Bronchial epithelial cell (primary cell): Measurements from ENCODE around the gene RAB27B. TPM values are rescaled to one million over a fixed set of nuclear protein-coding genes. Genes with fewer than 3 reads are reported as not detected.

ENCODE experiments used
- DNase-seq: peaks from one replicate; pipeline ENCODE4 v3.0.0-alpha.2; 2010; ENCODE audit warnings: low read depth
- FAIRE-seq: peaks from 2 replicates; lab custom pipeline; 2011; peaks lifted over from hg19 to GRCh38; lab: Jason Lieb, UNC
- H3K27me3 ChIP-seq: 2 replicates; pipeline ENCODE4 v1.5.1; 2011; ENCODE audit warnings: low read length; ENCODE audit not compliant: control insufficient read depth, insufficient read depth
- H3K36me3 ChIP-seq: 2 replicates; pipeline ENCODE4 v1.5.1; 2011; ENCODE audit warnings: low read length; ENCODE audit not compliant: control insufficient read depth, insufficient read depth
- H3K4me3 ChIP-seq: 2 replicates; pipeline ENCODE4 v1.5.1; 2011; ENCODE audit warnings: mild to moderate bottlenecking, low read depth, low read length, control low read depth
- total RNA-seq: library from RNA; depleted of rRNA; stranded (reverse); fragments of >200 nt; gene quantifications from 2 replicates; pipeline ENCODE4 v1.2.1, GENCODE V29; 2014
- TF ChIP-seq, protein P1 (sequence below): IDR thresholded peaks from 2 replicates; pipeline ENCODE4 v1.5.1; 2011; ENCODE audit warnings: mild to moderate bottlenecking, moderate library complexity, low read length, control low read depth, inconsistent platforms; ENCODE audit not compliant: insufficient read depth, severe bottlenecking

Gene RAB27B
- total RNA-seq, 1 donor from 2014 or later: 72.7 TPM

DNA sequence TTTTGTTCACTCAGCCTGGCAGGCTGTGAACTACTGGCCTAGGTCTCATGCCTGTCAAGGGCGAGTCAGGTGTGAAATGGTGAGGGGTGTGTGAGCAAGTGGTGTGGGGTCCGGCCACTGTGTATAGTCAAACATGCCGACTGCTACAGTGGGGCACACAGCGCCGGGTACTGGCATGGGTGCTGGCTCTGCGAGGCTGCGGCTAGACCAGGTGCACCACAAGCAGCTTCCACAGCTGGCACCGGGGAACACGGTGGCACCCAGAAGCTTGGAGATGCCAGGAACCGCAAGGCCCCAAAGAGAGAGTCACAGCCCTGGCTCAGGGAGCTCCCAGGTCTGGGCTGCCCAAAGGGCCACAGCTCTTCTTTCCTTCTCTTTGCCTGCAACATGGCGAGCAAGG, 81.3 kb downstream of the RAB27B start:
- TF ChIP-seq, protein P1, sequence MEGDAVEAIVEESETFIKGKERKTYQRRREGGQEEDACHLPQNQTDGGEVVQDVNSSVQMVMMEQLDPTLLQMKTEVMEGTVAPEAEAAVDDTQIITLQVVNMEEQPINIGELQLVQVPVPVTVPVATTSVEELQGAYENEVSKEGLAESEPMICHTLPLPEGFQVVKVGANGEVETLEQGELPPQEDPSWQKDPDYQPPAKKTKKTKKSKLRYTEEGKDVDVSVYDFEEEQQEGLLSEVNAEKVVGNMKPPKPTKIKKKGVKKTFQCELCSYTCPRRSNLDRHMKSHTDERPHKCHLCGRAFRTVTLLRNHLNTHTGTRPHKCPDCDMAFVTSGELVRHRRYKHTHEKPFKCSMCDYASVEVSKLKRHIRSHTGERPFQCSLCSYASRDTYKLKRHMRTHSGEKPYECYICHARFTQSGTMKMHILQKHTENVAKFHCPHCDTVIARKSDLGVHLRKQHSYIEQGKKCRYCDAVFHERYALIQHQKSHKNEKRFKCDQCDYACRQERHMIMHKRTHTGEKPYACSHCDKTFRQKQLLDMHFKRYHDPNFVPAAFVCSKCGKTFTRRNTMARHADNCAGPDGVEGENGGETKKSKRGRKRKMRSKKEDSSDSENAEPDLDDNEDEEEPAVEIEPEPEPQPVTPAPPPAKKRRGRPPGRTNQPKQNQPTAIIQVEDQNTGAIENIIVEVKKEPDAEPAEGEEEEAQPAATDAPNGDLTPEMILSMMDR: no peak

DNA sequence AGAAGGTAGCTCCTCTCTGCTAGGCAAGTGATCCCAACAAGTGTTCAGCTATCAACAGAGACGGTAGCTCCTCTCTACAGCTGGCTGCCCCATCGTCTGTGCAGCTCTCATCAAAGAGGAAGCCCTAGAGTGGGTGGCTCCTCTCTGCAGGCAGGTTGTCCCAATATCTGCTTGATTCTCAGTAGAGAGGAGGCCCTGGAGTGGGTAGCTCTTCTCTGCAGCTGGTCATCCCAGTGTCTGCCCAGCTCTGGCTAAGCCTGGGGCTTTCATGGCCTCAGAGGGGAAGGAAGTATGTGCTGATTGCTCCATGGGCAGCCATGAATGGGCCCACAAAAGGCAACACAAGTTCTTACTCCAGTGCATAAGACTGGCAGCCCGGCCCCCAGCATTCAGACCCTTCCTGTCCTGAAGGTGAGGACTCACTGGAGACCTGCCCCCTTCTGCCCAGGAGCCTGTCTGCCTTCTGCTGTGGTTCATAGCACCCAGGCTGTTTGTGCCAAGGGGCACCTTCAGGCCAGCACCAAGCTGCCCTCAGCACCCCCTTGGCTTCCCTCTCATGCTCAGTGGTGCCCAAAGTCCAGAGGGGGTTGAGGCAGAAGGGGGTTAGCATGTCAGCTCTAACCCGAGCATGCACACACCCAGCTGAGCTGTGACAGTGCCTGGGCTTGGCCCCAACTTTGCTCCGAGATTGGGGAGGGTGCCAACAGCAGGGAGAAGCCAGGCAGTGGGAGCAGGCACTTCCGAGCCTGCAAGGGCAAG, 82.1 kb downstream of the RAB27B start:
- FAIRE-seq (no peak), DNase-seq (no peak)
- Histone ChIP-seq H3K36me3 (no peaks in the 10 kb centered on the region), H3K4me3 (no peak overlapping the region), H3K27me3 (no peaks in the 10 kb centered on the region)
- TF ChIP-seq, protein P1: no peak

More for the DNA sequence above, 81.3 kb downstream of the RAB27B start:
- FAIRE-seq (no peak), DNase-seq (no peak)
- Histone ChIP-seq H3K27me3 (no peaks in the 10 kb centered on the region), H3K36me3 (no peaks in the 10 kb centered on the region), H3K4me3 (no peak overlapping the region)

DNA sequence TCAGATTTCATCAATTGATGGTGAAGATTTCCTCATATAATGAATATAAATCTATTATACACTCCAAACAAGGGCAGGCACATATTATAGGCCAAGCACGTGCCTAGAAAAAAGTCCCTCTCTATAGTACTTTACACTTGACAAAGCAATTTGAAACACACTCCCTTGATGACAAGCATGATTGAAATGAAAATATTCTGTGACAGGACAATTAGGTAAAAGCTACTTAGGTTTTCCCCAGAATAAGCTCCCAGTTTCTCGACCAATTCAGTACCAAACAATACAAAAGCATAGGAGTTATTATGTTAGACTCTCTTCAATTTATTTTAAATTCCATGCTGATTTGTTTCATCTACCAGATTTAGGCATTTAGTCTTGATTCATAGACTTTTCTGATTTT, 83.3 kb downstream of the RAB27B start:
- no peak for FAIRE-seq
- H3K27me3 ChIP-seq: no peaks in the 10 kb centered on the region
- no peak overlapping the region for H3K4me3 ChIP-seq
- TF ChIP-seq, protein P1: no peak
- H3K36me3 ChIP-seq: no peaks in the 10 kb centered on the region
- DNase-seq: no peak

DNA sequence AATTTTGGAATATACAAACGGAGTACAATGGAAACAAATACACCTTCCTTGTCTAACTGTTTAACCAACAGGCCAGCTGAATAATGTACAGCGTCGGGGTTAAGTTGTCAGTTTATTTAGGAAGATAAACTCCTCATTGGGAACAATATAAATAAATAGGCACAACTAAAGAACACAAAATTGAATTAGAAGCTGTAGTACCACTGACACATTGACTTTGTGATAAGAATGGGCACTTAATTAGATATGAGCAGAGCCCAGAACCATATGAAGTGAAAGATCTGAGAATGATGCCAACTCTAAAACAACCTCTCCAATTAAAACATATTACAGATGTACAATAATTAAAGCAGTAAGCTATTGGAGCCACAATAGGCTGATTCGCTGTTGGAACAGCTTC, 86.5 kb downstream of the RAB27B start:
- no peak for FAIRE-seq
- H3K27me3 ChIP-seq: no peaks in the 10 kb centered on the region
- no peak overlapping the region for H3K4me3 ChIP-seq
- no peaks in the 10 kb centered on the region for H3K36me3 ChIP-seq
- no peak for DNase-seq
- TF ChIP-seq, protein P1: no peak

DNA sequence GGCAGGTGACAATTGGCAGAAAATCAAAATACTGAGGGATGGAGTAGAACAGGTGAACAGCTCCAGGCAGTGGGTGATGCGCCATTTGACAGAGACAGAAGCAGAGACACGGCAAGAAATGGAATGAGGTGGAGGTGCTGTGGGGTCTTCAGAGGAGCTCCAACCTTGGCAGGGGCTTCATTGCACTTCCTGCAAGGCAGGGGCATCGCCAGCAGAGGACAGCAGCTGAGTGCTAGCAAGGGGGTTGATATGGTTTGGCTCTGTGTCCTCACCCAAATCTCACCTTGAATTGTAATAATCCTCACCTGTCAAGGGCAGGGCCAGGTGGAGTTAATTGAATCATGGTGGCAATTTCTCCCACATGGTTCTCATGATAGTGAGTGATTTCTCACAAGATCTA, 88.2 kb downstream of the RAB27B start:
- FAIRE-seq (no peak), DNase-seq (no peak)
- Histone ChIP-seq H3K27me3 (no peaks in the 10 kb centered on the region), H3K36me3 (no peaks in the 10 kb centered on the region), H3K4me3 (no peak overlapping the region)
- TF ChIP-seq, protein P1: no peak

DNA sequence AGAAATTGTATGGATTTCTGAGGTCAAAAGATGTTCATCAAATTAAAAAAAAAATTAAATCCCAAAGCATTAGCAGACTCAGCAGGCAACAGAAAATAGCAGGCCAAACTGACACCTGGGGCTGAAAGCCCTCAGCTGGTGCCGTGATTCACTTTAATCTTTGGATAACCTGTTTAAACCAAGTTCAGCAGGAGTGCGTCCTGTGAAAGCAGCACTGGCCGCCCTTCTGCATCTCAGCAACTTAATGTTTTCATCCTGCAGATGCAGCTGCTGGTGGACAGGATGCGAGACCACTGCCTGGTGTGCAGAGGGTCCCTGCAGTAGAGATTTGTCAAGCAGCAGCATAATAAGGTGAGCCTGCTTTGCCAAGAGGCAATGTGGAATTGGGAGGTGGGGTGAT, 89.8 kb downstream of the RAB27B start:
- Histone ChIP-seq H3K36me3 (no peaks in the 10 kb centered on the region), H3K4me3 (no peak overlapping the region), H3K27me3 (no peaks in the 10 kb centered on the region)
- DNase-seq (no peak), FAIRE-seq (no peak)
- TF ChIP-seq, protein P1: no peak
